Heart right ventricle (tissue), 16 donors: ENCODE results near the gene FGF12. TPM values are rescaled to one million over a fixed set of nuclear protein-coding genes. Genes with fewer than 3 reads are reported as not detected.

Experiments used
- ATAC-seq, 8 donors: fragments of 200-7000 bp; cut with Tn5 transposase; one replicate each; pipeline ENCODE4 v1.9.1; 2020; ENCODE audit warnings: mild to moderate bottlenecking in 8 of 8, moderate library complexity in 8 of 8, moderate number of reproducible peaks in 1 of 8
- DNase-seq, 2 donors: peaks; one replicate each; pipeline ENCODE4 v3.0.0-alpha.2; 2020
- H3K27ac ChIP-seq, 10 donors: fragments of 200-600 bp; sonication (generic) in 2 of 10; one replicate each; pipeline versions ENCODE4 v1.5.0 to v1.8.0; 2020 to 2022; ENCODE audit warnings: mild to moderate bottlenecking in 3 of 10
- H3K27me3 ChIP-seq, 7 donors: fragments of 200-600 bp; one replicate each; pipeline ENCODE4 v1.8.0; 2021 to 2022; ENCODE audit warnings: mild to moderate bottlenecking in 2 of 7
- H3K36me3 ChIP-seq, 9 donors: fragments of 200-600 bp; sonication (generic) in 1 of 9; one replicate each; pipeline versions ENCODE4 v1.5.0 to v1.8.0; 2020 to 2022; ENCODE audit warnings: mild to moderate bottlenecking in 2 of 9
- H3K4me1 ChIP-seq, 9 donors: fragments of 200-600 bp; sonication (generic) in 1 of 9; one replicate each; pipeline versions ENCODE4 v1.5.0 to v1.8.0; 2020 to 2022; ENCODE audit warnings: mild to moderate bottlenecking in 4 of 9
- H3K4me3 ChIP-seq, 10 donors: fragments of 200-600 bp; sonication (generic) in 2 of 10; one replicate each; pipeline versions ENCODE4 v1.5.0 to v1.8.0; 2020 to 2022; ENCODE audit warnings: mild to moderate bottlenecking in 7 of 10, moderate library complexity in 2 of 10
- H3K9me3 ChIP-seq, 11 donors: fragments of 200-600 bp in 10 of 11; sonication (generic) in 2 of 11; one replicate each; pipeline versions ENCODE4 v1.5.0 to v1.8.0; 2013 to 2022; ENCODE audit warnings: mild to moderate bottlenecking in 2 of 11, control low read depth in 1 of 11, moderate library complexity in 1 of 11
- CTCF ChIP-seq, 9 donors: fragments of 200-600 bp; sonication (generic) in 2 of 9; IDR thresholded peaks; one replicate each; pipeline versions ENCODE4 v1.5.0 to v1.8.0; 2021 to 2022; ENCODE audit warnings: antibody characterized with exemption in 9 of 9, mild to moderate bottlenecking in 5 of 9, moderate library complexity in 1 of 9
- WGBS, 2 donors: extraction: QIAGEN DNeasy Blood & Tissue Kit; methylation state at CpG; one replicate each; pipeline ENCODE4 v1.1.7; 2013; ENCODE audit warnings: inconsistent platforms in 1 of 2; 5-methylcytosine and 5-hydroxymethylcytosine counted together
- intact Hi-C, 10 donors: fragments of 100-400 bp; cut with DNase I; formaldehyde crosslinking; loops; one replicate each; pipeline versions ENCODE4 v1.11.1 to v1.14.2; 2022
- polyA plus RNA-seq, 2 donors: library from polyadenylated mRNA; stranded (reverse); fragments of 200-250 nt; gene quantifications; one replicate each; pipeline ENCODE4 v1.2.3, GENCODE V29; 2013
- total RNA-seq, 10 donors: library from RNA; stranded (reverse); fragmentation: NEBNext Ultra II Directional in 3 of 10; extraction: Animal tissue kit (Norgen Biotek cat#: 25700) in 3 of 10; gene quantifications; one replicate each; pipeline versions ENCODE4 v1.2.1 to v1.2.4, GENCODE V29; 2021 to 2023
- donor health status: Arrhythmogenic right ventricular cardiomyopathy.
- donor health status: ischemic (EF 13 %, LVEDD 7.1; RV severe dilation, severe dysfunction).
- donor health status: healthy with polysubstance abuse.
- donor health status: DM: no; HTN: yes; CAD: no.
- donor health status: DM: no; HTN: no; CAD: no.
- donor health status: ischemic (EF 25% LVEDD 6.9; RV normal size, moderate dysfunction).
- donor health status: ischemic (EF 25% LVEDD 5.7; RV mildly dilated, moderate dysfunction).
- donor health status: healthy.
- donor health status: DM: yes; HTN: yes; CAD: no.
- donor health status: Ischemic cardiomyopathy.
- donor health status: ischemic (EF 35%, LVEDD 5.7; RV mildly dilated, moderate dysfunction).
- donor health status: nonischemic (EF 11% LVEDD 7.7; RV severe dilation, severe dysfunction).
- donor health status: DM: yes; HTN: yes; CAD: no.
- donor health status: PGD.
- donor health status: ischemic (EF 29% LVEDD 5.4; RV normal size, mild dysfunction).
- donor health status: nonischemic (EF 23%, LVEDD 6.1; RV moderate dilation, normal function).

The FGF12 gene
- total and polyA plus RNA-seq, 12 donors = 26.5 to 504 (median 313) TPM

DNA sequence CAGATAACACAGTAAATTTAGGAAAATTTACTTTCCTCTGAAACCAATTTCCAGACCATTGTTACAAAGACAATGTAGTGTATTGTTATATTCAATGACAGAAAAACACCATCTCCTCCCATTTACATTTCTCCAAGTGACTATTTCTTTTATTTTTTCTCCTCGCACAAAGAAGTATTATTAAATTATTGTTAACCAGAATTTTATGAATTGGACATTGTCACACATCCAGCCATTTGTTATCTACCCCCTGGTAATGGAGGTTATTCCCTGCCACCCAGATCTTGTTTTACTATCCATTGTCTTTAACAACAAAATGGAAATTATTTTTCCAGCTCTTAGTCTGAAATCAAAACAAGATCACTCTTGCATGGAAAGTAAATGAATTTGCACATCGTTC is 511.3 kb downstream of the FGF12 start:
- Histone ChIP-seq H3K4me1 (peaks cover 0 to 9% (median 0%) of the 10 kb centered on the region in 9 donors), H3K27ac (no peak overlapping the region), H3K4me3 (no peak overlapping the region), H3K9me3 (no peaks in the 10 kb centered on the region), H3K27me3 (no peaks in the 10 kb centered on the region), H3K36me3 (no peaks in the 10 kb centered on the region)
- ATAC-seq = no peak
- WGBS, 2 donors = 94 to 97% methylated on average over 2 of the region's 2 CpGs
- TF ChIP-seq CTCF (IDR thresholded peaks at IDR 0.05) = no peak
- DNase-seq = no peak
- intact Hi-C loops = no loop called here

DNA sequence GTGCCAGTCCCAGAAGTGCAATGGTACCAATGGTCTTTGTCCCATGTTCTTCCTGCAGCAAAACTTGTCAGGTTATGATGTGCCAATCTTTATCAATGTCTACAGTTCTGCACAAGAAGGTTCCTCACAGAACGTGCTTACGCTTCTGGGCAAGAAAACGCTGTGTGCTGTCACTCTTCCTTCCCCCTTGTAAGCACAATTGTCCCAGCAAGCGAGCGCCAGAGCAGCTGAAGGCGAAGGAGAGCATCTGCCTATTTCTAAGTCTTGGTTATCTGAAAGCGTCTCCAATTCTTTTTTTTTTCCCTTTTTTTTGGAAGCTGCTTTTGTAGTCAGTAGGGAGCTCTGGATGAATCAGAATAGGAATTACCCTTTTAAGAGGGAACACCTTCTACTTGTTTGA is 514.4 kb downstream of the FGF12 start:
- Histone ChIP-seq H3K4me3 (no peak overlapping the region), H3K27me3 (no peaks in the 10 kb centered on the region), H3K27ac (no peak overlapping the region), H3K4me1 (peaks cover 0 to 10% (median under 1%) of the 10 kb centered on the region in 9 donors), H3K36me3 (no peaks in the 10 kb centered on the region), H3K9me3 (no peaks in the 10 kb centered on the region)
- TF ChIP-seq CTCF (IDR thresholded peaks at IDR 0.05) = no peak
- WGBS, 2 donors = 79% methylated on average over 7 of the region's 7 CpGs
- ATAC-seq (no peak), DNase-seq (no peak)
- intact Hi-C loops = no loop called here

GRCh38 chr3:192212335-192212734 is 515.0 kb downstream of the FGF12 start:
- ATAC-seq = no peak
- Histone ChIP-seq H3K4me1 (peaks cover 0 to 11% (median 6%) of the 10 kb centered on the region in 9 donors), H3K4me3 (no peak overlapping the region), H3K36me3 (no peaks in the 10 kb centered on the region), H3K9me3 (no peaks in the 10 kb centered on the region), H3K27ac (no peak overlapping the region), H3K27me3 (no peaks in the 10 kb centered on the region)
- intact Hi-C loops = no loop called here
- TF ChIP-seq CTCF (IDR thresholded peaks at IDR 0.05) = no peak
- WGBS, 2 donors = 77 to 81% methylated on average over 2 of the region's 2 CpGs
- no peak for DNase-seq

- H3K9me3 ChIP-seq = no peaks in the 10 kb centered on the region
- H3K4me1 ChIP-seq = peaks cover 0 to 13% (median 6%) of the 10 kb centered on the region in 9 donors
- no peaks in the 10 kb centered on the region for H3K36me3 ChIP-seq
- no peak for TF ChIP-seq CTCF (IDR thresholded peaks at IDR 0.05)
- intact Hi-C loops = no loop called here
- H3K27me3 ChIP-seq = no peaks in the 10 kb centered on the region
- WGBS, 2 donors = 2 to 17% methylated on average over 2 of the region's 2 CpGs
- no peak overlapping the region for H3K4me3 ChIP-seq
- peak in 6 of 8 donors; percentile 47 to 90 (median 74) for ATAC-seq
- peak; percentile 21 to 30 for DNase-seq
- H3K27ac ChIP-seq = no peak overlapping the region
Observed at GRCh38 chr3:192207651-192208050, 519.7 kb downstream of the FGF12 start.
